ENCODE results near the gene MRPL45.
A peak's percentile ranks its signal among the peaks of the same experiment; 100 is the strongest.
"Not testable (repeated sequence)": the region's sequence is repeated elsewhere in the genome, so short reads cannot be mapped to it uniquely, and the experiment has no call there.

MRPL45 gene

GRCh38 chr17:38269552-38269951 lies 27.4 kb upstream of the MRPL45 start:
- peak; percentile 34 for DNase-seq
- H4K91ac ChIP-seq (ENCODE audit: low read length); H3K14ac ChIP-seq (ENCODE audit: low read length in 2 of 2); H2BK12ac ChIP-seq (ENCODE audit: low read length in 2 of 2); H3K9ac ChIP-seq (ENCODE audit: low read length); H4K8ac ChIP-seq (ENCODE audit: low read length); H3K18ac ChIP-seq (ENCODE audit: low read depth in 1 of 2, low read length in 2 of 2); H3K4me3 ChIP-seq (ENCODE audit: insufficient read depth in 1 of 2, low read depth in 1 of 2, low read length in 2 of 2); H2AK5ac ChIP-seq (ENCODE audit: low read length, severe bottlenecking); H3K27me3 ChIP-seq (ENCODE audit: control insufficient read depth in 1 of 2, insufficient read depth in 1 of 2, low read length in 2 of 2); H3K23ac ChIP-seq (ENCODE audit: low read length in 2 of 2); H3K79me1 ChIP-seq (replicated peaks; ENCODE audit: low read length, poor library complexity, severe bottlenecking); H3K4me1 ChIP-seq (ENCODE audit: control insufficient read depth, insufficient read depth, low read depth, low read length); H3K9me3 ChIP-seq (ENCODE audit: control insufficient read depth, low read length); H3K36me3 ChIP-seq (ENCODE audit: control insufficient read depth in 1 of 2, insufficient read depth in 2 of 2, low read depth in 1 of 2, low read length in 2 of 2); H3K4me2 ChIP-seq (ENCODE audit: low read length, poor library complexity, severe bottlenecking); H2BK120ac ChIP-seq (ENCODE audit: low read depth, low read length); H3K4ac ChIP-seq (ENCODE audit: low read depth in 1 of 2, low read length in 2 of 2); H2BK15ac ChIP-seq (ENCODE audit: low read depth, poor library complexity, severe bottlenecking); H3K27ac ChIP-seq (ENCODE audit: low read length, poor library complexity, severe bottlenecking); H2AFZ ChIP-seq (ENCODE audit: low read depth, low read length); H2BK5ac ChIP-seq (ENCODE audit: low read depth, low read length, poor library complexity, severe bottlenecking): not testable (repeated sequence)

GRCh38 chr17:38285994-38286393 lies 11.0 kb upstream of the MRPL45 start:
- H2AK5ac ChIP-seq (ENCODE audit: low read length, severe bottlenecking); H2BK120ac ChIP-seq (ENCODE audit: low read depth, low read length); H3K4ac ChIP-seq (ENCODE audit: low read depth in 1 of 2, low read length in 2 of 2); H2AFZ ChIP-seq (ENCODE audit: low read depth, low read length); H2BK15ac ChIP-seq (ENCODE audit: low read depth, poor library complexity, severe bottlenecking); H3K23ac ChIP-seq (ENCODE audit: low read length in 2 of 2); H3K4me1 ChIP-seq (ENCODE audit: control insufficient read depth, insufficient read depth, low read depth, low read length); H3K27me3 ChIP-seq (ENCODE audit: control insufficient read depth in 1 of 2, insufficient read depth in 1 of 2, low read length in 2 of 2); H4K8ac ChIP-seq (ENCODE audit: low read length); H4K91ac ChIP-seq (ENCODE audit: low read length); H3K4me3 ChIP-seq (ENCODE audit: insufficient read depth in 1 of 2, low read depth in 1 of 2, low read length in 2 of 2); H3K18ac ChIP-seq (ENCODE audit: low read depth in 1 of 2, low read length in 2 of 2); H3K79me1 ChIP-seq (replicated peaks; ENCODE audit: low read length, poor library complexity, severe bottlenecking); H3K4me2 ChIP-seq (ENCODE audit: low read length, poor library complexity, severe bottlenecking); H3K27ac ChIP-seq (ENCODE audit: low read length, poor library complexity, severe bottlenecking); H3K9ac ChIP-seq (ENCODE audit: low read length); H3K36me3 ChIP-seq (ENCODE audit: control insufficient read depth in 1 of 2, insufficient read depth in 2 of 2, low read depth in 1 of 2, low read length in 2 of 2); H3K9me3 ChIP-seq (ENCODE audit: control insufficient read depth, low read length); H2BK5ac ChIP-seq (ENCODE audit: low read depth, low read length, poor library complexity, severe bottlenecking); H3K14ac ChIP-seq (ENCODE audit: low read length in 2 of 2); H2BK12ac ChIP-seq (ENCODE audit: low read length in 2 of 2): not testable (repeated sequence)
- DNase-seq: peak; percentile 14

GRCh38 chr17:38286501-38287091 lies 10.4 kb upstream of the MRPL45 start:
- H3K27me3 ChIP-seq (ENCODE audit: control insufficient read depth in 1 of 2, insufficient read depth in 1 of 2, low read length in 2 of 2); H4K8ac ChIP-seq (ENCODE audit: low read length); H2BK15ac ChIP-seq (ENCODE audit: low read depth, poor library complexity, severe bottlenecking); H2BK5ac ChIP-seq (ENCODE audit: low read depth, low read length, poor library complexity, severe bottlenecking); H2AK5ac ChIP-seq (ENCODE audit: low read length, severe bottlenecking); H3K23ac ChIP-seq (ENCODE audit: low read length in 2 of 2); H2BK120ac ChIP-seq (ENCODE audit: low read depth, low read length); H3K4me2 ChIP-seq (ENCODE audit: low read length, poor library complexity, severe bottlenecking); H3K14ac ChIP-seq (ENCODE audit: low read length in 2 of 2); H3K79me1 ChIP-seq (replicated peaks; ENCODE audit: low read length, poor library complexity, severe bottlenecking); H3K36me3 ChIP-seq (ENCODE audit: control insufficient read depth in 1 of 2, insufficient read depth in 2 of 2, low read depth in 1 of 2, low read length in 2 of 2); H3K9me3 ChIP-seq (ENCODE audit: control insufficient read depth, low read length); H3K4ac ChIP-seq (ENCODE audit: low read depth in 1 of 2, low read length in 2 of 2); H3K4me1 ChIP-seq (ENCODE audit: control insufficient read depth, insufficient read depth, low read depth, low read length); H4K91ac ChIP-seq (ENCODE audit: low read length); H2AFZ ChIP-seq (ENCODE audit: low read depth, low read length): not testable (repeated sequence)
- peak; percentile 86 for DNase-seq
- peak overlapping the region in 1 of 2 experiments; percentile 15 for H2BK12ac ChIP-seq (ENCODE audit: low read length in 2 of 2)
- 9% methylated on average over 4 of the region's 11 CpGs for WGBS
- peak overlapping the region; percentile 83 for H3K27ac ChIP-seq (ENCODE audit: low read length, poor library complexity, severe bottlenecking)
- H3K18ac ChIP-seq (ENCODE audit: low read depth in 1 of 2, low read length in 2 of 2): peak overlapping the region; percentile 48 to 75
- peak overlapping the region in 1 of 2 experiments; percentile 59 for H3K4me3 ChIP-seq (ENCODE audit: insufficient read depth in 1 of 2, low read depth in 1 of 2, low read length in 2 of 2)
- peak overlapping the region; percentile 60 for H3K9ac ChIP-seq (ENCODE audit: low read length)

GRCh38 chr17:38288217-38288827 lies 8.6 kb upstream of the MRPL45 start:
- H2BK5ac ChIP-seq (ENCODE audit: low read depth, low read length, poor library complexity, severe bottlenecking); H3K9me3 ChIP-seq (ENCODE audit: control insufficient read depth, low read length); H3K79me1 ChIP-seq (replicated peaks; ENCODE audit: low read length, poor library complexity, severe bottlenecking); H3K36me3 ChIP-seq (ENCODE audit: control insufficient read depth in 1 of 2, insufficient read depth in 2 of 2, low read depth in 1 of 2, low read length in 2 of 2); H2BK120ac ChIP-seq (ENCODE audit: low read depth, low read length); H3K4me2 ChIP-seq (ENCODE audit: low read length, poor library complexity, severe bottlenecking); H3K14ac ChIP-seq (ENCODE audit: low read length in 2 of 2); H4K91ac ChIP-seq (ENCODE audit: low read length); H3K4me3 ChIP-seq (ENCODE audit: insufficient read depth in 1 of 2, low read depth in 1 of 2, low read length in 2 of 2); H4K8ac ChIP-seq (ENCODE audit: low read length); H3K18ac ChIP-seq (ENCODE audit: low read depth in 1 of 2, low read length in 2 of 2); H2AK5ac ChIP-seq (ENCODE audit: low read length, severe bottlenecking); H3K23ac ChIP-seq (ENCODE audit: low read length in 2 of 2); H3K4me1 ChIP-seq (ENCODE audit: control insufficient read depth, insufficient read depth, low read depth, low read length); H3K27me3 ChIP-seq (ENCODE audit: control insufficient read depth in 1 of 2, insufficient read depth in 1 of 2, low read length in 2 of 2); H3K4ac ChIP-seq (ENCODE audit: low read depth in 1 of 2, low read length in 2 of 2); H2AFZ ChIP-seq (ENCODE audit: low read depth, low read length); H3K27ac ChIP-seq (ENCODE audit: low read length, poor library complexity, severe bottlenecking); H2BK12ac ChIP-seq (ENCODE audit: low read length in 2 of 2); H3K9ac ChIP-seq (ENCODE audit: low read length); H2BK15ac ChIP-seq (ENCODE audit: low read depth, poor library complexity, severe bottlenecking): not testable (repeated sequence)
- WGBS: 80% methylated on average over 5 of the region's 12 CpGs
- DNase-seq: peak; percentile 46

Measured in mesenchymal stem cell (in vitro differentiated cells and primary cell).